ENCODE results near the gene MEIOSIN. TPM values are rescaled to one million over a fixed set of nuclear protein-coding genes. Genes with fewer than 3 reads are reported as not detected.
"Not testable (repeated sequence)": the region's sequence is repeated elsewhere in the genome, so short reads cannot be mapped to it uniquely, and the experiment has no call there.

The MEIOSIN gene, protein sequence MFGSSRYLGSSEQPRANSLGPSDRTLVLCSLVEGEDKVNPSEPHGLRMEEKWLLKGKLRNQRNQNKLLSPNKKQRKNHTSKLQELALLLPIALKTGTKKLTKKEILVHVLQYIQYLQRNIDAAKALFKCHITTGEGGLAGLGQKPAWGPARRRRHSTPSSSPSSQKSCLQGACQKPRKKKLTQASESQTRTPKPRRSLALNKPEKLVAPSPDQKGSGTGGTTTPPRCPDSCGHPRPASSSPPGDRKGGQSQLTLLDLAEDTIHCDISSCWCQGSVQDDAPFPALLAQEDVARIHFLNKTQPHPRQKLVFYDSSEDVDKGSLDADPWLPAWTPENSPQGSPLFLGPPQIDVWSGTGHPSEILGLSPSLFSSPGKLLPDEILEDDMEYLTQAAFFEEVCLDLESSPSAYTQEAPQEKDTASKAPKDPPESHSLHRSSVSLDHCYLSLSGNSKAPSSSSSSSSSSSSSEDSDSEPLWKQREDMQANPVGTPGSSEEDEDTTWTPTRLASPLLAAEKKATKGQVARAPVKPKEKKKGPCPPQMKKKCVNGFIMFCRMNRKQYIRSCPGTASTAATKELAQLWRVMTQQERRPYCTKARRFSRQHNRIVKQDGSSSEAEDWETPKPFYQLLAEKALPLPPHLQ
- total RNA-seq (2014; rRNA removed; shearing (Covaris generic)): 0.10 TPM in 1 of 2 replicates, not detected in the other

DNA sequence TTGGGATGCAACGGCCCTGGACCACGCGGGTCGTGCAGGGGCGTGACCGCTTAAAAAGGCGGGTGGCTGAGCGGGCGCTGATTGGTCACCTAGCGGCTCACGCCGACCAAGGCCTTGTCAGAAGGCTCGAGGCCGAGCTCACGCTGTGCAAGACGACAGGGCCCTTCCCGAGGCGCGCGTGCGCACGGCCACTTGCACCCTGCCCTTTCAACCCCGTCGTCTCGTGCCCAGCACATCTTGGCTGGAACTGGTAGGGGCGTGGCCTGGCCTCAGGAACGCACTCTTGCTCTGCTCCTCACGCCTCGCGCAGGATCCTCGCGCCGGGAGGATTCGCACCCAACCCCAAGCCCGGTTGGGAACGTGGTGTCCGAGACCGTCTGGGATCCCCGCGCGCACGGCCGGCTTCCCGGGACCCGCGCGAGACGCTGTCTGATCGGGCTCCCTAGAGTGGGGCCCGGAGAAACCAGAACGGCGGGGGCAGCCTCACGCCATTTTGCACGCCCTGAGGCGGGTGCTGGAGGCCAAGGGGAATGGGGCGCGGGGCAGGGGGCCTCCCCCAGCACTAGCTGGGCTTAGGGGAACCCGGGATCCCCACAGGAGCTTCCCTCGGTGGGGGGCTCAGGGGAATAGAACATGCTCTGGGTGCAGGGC, at the start of gene MEIOSIN:
MEIOSIN (plus strand) TSS at position 280 of the 651 bp plus-strand sequence. CDS start 1,938 bp downstream, outside the sequence.
- no peak for DNase-seq (ENCODE audit: low read depth)

DNA sequence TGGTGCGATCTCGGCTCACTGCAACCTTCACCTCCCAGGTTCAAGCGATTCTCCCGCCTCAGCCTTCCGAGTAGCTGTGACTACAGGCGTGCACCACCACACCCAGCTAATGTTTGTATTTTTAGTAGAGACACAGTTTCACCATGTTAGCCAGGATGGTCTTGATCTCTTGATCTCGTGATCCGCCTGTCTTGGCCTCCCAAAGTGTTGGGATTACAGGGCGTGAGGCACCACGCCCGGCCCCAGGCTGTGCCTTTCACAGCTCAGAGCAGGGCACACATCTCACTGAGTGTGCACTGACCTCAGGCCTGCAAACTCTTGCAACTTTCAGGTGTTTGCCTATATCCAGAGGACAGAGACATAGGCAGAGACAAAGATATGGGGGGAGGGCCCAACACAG, 48.2 kb upstream of the MEIOSIN start:
- not testable (repeated sequence) for DNase-seq (ENCODE audit: low read depth)

DNA sequence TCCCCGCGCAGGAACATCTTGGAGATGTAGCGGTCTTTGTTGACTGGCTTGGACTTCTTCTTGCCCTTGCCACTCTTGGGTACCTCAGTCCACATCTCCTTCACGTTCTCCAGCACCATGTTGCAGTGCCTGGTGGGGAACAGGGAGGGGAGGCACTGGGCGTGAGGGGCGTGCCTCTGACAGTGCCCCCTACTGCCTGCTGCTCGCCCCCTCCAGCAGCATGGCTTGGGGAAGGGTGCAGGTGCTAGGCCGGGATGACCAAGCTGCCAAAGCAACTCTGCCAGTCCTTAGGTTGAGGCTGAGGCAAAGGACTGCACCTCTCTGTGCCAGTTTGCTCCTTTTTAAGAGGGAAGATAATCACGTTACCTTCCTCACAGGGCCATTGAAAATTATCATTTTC, 45.6 kb upstream of the MEIOSIN start:
- no peak for DNase-seq (ENCODE audit: low read depth)

DNA sequence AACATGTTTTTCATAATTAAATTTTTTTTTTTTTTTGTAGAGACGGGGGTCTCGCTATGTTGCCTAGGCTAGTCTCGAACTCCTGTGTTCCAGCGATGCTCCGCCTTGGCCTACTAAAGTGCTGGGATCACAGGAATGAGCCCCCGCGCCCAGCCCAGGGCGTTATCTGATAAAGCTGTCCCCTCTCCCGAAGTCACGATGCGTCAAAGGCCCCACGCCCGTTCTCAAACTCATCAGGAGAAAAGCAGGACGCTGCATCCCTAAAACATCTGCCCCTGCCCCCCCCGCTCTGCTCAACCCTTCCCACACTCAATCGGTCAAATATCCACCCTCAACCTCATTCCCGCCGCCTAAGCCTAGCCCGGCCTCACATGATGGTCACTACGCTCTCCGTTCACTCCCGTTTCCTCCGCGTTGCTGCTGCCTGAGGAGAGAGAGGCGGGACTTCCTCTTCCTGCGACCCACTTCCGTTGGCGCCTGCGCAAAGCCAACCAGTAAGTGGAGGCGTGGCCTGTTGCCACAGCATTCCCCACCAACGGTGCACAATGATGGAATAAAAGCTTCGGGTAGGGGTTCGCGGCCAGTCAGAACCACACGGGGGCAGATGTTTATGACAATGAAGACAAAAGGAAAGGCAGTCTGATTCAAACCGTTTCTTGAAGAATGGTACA, 41.6 kb upstream of the MEIOSIN start, which contains the start of gene SNRPD2:
SNRPD2 (minus strand) TSS at position 438 of the 671 bp plus-strand sequence; CDS start at position 373, 65 bp downstream.
- DNase-seq (ENCODE audit: low read depth): peak; percentile 95

DNA sequence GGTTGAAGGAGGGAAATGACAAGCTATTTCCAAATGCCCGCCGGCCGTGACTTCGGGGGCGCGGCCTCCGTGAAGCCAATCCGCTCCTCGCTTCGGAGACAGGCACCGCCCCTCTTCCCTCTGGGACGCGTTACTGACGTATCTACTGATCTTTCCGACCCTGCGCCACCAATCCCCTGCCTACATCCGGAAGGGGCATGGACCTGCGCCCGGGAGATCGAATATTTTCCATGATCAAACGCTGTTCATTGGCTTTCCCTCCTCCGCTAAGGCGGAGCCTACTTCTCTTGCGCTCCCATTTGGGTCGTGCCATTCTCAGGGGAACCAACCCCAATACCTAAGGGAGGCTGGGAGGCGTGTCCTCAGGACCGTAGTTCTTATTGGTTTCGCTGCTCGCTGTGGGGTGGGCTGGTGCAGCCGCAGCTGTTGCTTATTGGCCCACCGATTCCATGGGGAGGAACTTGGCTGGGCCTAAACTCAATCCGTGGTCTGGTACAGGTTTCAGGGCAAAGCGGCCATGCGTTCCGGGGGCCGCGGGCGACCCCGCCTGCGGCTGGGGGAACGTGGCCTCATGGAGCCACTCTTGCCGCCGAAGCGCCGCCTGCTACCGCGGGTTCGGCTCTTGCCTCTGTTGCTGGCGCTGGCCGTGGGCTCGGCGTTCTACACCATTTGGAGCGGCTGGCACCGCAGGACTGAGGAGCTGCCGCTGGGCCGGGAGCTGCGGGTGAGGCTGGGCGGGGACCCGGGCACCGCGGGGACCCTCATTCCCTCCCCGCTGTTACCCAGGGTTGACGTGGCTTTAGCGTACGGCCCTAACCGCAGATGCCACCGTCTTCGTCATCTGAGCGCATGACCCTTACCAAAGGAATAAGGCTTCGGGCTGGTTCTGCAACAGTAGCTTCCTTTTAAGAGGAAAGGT, 40.8 kb upstream of the MEIOSIN start, which contains the start of gene QPCTL:
QPCTL (plus strand) TSS at position 480 of the 919 bp plus-strand sequence; CDS start at position 518, 38 bp downstream.
- peak; percentile 100 for DNase-seq (ENCODE audit: low read depth)

DNA sequence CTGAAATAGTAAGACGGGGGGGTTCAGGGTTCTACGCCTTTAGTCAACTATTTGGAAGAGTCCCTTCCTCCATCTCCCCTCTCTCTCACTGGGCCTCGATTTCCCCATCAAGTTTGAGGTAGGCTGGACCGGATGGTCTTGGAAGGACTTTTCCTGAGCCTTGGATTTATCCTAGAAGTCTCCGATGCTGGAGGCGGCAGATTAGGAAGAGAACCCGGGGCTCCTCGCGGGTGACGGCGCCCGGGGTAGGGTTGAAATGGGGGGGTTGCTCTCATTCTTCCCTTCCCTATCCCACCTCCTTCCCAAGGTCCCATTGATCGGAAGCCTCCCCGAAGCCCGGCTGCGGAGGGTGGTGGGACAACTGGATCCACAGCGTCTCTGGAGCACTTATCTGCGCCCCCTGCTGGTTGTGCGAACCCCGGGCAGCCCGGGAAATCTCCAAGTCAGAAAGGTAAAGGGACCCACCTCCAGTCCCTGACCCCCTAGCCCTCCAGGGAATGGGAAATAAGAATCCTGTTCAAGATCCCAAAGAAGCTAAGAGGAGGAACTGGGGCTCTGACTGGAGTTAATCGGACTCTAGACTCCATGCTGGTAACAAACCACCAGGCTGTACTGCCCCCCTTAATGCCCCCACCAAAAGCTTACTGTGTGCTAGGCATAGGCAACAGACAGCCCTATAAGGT, 40.0 kb upstream of the MEIOSIN start:
- peak; percentile 69 for DNase-seq (ENCODE audit: low read depth)

DNA sequence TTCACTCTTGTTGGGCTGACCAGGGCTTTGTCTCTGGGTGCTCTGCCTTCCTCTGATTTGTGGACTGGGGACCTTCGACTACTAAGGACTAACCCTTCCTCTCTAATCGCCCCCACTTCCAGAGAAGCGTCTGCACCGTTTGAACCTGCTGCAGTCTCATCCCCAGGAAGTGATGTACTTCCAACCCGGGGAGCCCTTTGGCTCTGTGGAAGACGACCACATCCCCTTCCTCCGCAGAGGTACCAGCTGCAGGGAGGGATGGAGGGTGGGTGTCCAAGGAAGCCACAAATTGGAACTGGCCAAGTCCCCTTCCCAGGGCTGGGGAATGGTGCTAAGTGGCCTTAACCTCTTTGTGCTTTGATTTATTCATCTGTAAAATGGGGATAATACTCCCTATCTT, 31.6 kb upstream of the MEIOSIN start:
- no peak for DNase-seq (ENCODE audit: low read depth)

DNA sequence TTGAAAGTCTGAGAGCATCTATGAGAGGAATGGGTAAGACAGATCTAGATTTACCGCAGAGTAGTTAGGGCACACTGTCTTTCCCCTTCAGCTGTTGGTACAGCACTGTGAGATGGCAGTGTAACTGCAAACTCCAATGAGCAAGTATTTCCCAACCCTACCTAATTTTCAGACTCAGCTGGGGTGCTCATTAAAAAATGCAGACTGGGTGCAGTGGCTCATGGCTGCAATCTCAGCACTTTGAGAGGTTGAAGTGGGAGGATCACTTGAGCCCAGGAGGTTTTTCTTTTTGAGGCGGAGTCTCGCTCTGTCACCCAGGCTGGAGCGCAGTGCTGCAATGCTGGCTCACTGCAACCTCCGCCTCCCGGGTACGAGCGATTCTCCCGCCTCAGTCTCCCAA, 28.1 kb upstream of the MEIOSIN start:
- no peak for DNase-seq (ENCODE audit: low read depth)

DNA sequence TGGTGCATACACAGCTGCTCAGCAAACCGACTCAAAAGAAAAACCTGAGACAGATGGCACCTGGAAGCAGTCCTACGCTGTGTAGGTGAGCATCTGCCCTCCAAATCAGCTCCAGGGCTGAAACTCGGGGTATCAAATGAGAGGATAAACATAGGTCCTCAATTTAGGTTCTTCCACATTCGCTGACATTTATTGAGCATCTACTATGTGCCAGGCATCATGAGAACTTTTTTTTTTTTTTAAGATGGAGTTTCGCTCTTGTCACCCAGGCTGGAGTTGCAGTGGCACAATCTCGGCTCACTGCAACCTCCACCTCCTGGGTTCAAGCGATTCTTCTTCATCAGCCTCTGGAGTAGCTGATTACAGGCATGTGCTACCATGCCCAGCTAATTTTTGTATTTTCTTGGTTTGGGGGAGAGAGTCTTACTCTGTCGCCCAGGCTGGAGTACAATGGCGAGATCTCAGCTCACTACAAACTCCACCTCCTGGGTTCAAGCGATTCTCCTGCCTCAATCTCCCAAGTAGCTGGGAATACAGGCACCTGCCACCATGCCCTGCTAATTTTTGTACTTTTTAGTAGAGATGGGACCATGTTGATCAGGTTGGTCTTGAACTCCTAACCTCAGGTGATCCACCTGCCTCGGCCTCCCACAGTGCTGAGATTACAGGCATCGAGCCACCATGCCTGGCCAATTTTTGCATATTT, 27.4 kb upstream of the MEIOSIN start:
- no peak for DNase-seq (ENCODE audit: low read depth)

DNA sequence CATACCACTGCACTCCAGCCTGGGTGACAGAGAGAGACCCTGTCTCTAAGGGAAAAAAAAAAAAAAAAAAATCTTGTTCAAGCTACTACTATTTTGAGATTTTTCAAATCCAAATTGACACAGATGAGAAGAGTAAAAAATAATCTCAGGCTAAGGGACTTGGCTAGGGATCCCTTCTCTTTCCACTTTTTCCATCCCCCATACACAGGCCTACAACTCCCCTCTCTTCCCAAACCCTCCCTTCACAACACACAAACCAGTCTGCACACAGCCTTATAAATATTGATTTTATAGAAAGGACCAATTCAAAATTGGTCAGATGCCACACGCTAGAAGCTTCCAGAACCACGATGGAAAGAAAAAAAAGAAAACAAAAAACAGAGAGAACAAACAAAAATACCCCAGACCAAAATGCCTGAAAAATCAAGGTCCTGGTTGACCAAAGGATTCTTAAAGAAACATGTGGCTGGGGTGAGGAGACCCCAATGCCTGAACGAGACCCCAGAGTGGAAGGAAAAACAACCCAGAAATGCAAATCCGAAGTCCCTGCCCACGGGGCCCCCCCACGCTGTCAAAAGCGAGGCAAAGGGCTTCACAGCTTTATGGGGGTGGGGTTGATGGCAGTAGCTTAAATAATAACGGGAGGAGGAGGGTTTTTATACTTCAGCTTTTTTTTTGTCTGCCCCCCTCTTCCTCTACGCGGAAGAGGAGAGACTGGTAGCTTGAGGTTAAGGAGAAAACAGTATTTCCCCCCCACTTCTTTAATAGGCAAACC, 22.7 kb upstream of the MEIOSIN start:
- DNase-seq (ENCODE audit: low read depth): no peak

DNA sequence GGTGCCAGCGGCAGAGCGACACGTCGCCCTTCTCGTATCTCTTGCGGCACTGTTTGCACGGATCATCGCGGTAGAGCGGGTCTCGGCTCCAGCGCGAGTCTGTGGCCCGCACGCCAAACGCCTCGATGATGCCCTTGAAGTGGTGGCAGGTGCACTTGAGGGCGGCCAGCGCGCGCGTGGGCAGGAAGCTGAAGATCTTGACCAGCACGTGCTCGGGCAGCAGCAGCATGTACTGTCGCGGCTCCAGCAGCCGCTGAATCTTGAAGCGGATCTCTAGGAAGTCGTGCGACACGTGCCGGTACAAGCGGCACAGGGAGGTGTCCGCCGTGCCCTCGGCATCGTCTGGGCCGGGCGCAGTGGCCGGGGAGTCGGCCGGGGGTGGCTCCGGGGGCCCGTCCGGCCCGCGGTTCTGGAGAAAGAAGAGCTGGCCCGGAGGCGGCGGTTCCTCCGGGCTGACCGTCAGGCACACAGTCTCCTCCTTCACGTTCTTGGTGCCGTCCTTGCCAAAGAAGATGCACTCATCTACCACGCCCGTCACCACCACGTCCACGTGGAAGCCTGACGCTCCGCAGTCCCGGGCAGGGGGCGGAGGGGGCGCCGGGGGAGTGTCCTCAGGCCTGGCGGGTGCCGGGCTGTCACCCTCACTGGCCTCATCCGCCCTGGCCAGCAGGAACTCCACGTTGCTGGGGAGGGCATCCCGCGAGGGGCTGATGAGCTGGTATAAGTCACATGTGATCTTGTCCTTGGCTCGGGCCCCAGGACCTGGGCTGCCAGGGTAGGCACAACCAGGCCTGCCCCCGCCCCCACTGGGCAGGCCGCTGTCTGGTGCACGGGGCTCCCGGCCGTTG, 21.2 kb upstream of the MEIOSIN start:
- no peak for DNase-seq (ENCODE audit: low read depth)

DNA sequence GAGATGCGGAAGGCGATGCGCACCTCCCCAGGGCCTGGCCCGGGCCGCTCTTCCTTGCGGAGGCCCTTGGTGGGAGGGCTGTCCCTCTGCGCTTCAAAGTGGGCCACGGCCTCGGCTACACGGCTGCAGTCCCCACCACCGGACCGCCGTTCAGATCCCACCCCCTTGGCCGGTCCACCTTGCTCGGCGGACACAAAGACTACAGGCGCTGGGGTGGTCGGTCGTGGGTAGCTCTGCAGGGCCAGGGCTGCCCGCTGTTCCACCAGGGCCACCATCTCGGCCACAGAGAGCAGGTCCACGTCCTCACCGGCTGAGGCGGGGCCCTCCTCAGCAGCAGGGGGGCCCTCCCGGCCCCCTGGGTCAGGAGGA, 20.6 kb upstream of the MEIOSIN start:
- DNase-seq (ENCODE audit: low read depth): no peak

DNA sequence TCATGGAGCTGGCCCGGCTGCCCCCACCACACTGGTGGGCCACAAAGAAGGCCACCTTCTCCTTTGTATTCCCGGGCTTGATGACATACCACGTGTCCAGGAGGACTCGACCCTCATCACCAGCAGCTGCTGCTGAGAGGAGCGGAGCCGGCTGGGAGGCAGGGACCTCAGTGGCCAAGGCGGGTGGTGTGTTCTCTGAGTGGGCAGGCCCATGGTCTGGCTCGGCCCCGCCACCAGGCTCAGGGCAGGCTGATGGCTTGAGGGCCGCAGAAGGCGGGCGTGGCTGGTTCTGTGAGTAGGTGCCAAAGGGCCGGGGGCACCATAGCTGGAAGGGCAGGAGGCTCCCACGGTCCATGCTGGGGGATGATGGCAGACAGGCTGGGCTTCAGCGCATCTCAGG, 20.1 kb upstream of the MEIOSIN start:
- DNase-seq (ENCODE audit: low read depth): no peak

DNA sequence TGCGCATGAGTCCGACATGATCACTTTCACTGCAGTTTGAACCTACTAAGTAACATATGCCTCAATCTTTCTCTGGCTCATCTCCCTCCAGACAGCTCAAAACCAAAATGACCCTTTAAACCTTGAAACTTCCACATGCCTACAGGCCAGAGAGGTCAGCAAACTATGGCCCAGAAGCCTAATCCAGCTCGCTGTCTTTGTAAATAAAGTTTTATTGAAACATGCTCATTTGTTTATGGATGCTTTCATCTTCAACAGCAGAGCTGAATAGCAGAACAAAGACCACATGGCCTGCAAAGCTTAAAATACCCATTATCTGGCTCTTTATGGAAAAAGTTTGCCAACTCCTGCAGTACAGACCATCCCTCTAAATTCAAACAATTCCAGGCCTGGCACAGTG, 18.1 kb upstream of the MEIOSIN start:
- DNase-seq (ENCODE audit: low read depth): no peak

DNA sequence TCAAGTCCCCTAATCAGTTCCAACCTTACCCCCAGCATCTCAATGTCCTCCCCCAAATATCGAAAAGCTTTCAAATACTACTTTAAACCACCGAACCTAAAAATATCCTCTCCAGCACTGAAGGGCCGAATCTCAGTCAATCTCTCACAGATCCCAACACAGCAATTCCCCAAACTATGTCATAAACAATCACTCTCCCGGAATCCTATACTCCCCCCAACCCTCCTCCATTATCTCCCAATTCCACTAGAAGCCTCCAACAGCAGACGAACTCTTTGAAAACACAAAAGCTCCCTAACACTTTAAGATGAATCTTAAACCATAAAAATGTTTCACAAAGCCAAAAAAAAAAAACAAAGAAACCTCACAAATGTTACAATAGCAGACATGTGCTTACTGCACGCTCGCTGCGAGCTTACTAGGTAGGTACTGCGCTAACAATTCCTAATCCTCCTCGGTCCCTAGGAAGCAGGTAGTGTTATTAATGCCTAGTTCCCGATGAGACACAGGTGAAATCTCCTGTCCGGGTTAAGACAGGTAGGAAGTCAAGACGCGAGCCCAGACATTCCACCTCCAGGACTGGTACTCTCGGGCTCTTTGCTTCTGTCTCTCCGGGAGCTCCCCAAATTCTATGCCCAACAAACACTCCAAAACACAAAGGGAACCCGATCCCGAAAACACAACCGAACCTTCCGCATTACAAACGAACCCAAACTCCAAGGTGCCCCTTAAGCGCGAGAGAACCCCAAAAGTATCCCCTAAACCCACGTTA, 16.7 kb upstream of the MEIOSIN start:
- no peak for DNase-seq (ENCODE audit: low read depth)

DNA sequence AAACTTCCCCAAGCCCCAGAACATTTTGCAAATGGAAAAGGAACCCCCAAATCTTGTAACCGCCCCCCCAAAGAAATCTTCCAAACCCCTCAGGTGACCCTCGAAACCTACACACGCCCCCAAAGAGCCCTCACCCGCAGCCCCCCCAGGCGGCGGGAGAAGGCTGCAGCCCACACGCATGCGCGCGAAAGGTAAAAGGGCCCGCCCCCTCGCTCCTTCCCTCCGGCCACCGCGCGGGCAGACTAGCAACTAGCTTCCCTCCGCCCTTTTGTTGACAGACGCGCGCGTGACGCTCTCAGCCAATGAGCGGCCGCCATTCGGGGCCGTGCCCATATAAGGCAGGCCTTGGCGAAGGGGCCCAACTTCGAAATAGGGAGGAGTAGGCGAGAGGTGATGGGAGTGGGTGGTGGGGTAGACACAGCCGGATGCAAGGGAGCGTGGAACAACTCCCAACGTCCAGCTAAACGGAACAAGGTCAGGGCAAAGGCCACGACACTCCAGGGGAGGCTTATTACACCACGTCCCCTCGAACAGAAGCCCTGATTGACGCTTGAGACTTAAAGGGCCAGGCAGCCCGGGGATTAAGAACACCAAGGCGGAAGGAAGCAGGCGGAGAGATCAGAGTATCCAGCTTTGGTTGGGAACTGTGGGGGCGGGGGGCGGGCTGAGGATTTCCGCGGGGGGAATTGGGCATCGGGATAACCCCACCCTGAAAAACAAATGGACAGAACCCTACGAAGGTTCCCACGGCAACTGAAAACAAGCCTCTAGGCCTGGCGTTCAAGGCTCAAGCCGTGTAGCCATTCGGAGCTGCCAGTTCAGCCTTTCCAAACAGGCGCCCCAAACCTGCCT, 15.9 kb upstream of the MEIOSIN start:
- DNase-seq (ENCODE audit: low read depth): peak; percentile 99
